ENCODE data around the gene OCIAD1. TPM values are rescaled to one million over a fixed set of nuclear protein-coding genes. Genes with fewer than 3 reads are reported as not detected.
"Not testable (repeated sequence)": the region's sequence is repeated elsewhere in the genome, so short reads cannot be mapped to it uniquely, and the experiment has no call there.

The OCIAD1 gene
- total RNA-seq, 3 donors from 2014 or later (not counting 1 experiment from before 2014, with no cell fraction given) = 91.4 to 117 (median 93.7) TPM

GRCh38 chr4:48796927-48797679, 33.8 kb upstream of the OCIAD1 start:
- whole genome bisulfite sequencing (ENCODE audit: insufficient coverage) = 75% methylated on average over 1 of the region's 1 CpG
- Histone ChIP-seq H3K9me3 (ENCODE audit: control insufficient read depth, insufficient read depth, low read length) (no peaks in the 10 kb centered on the region), H3K4me3 (ENCODE audit: low read length) (no peak overlapping the region), H3K27ac (ENCODE audit: low read length) (no peak overlapping the region), H3K36me3 (ENCODE audit: control insufficient read depth, insufficient read depth, low read length) (no peaks in the 10 kb centered on the region), H3K4me1 (ENCODE audit: control insufficient read depth, insufficient read depth, low read length) (no peaks in the 10 kb centered on the region), H3K27me3 (ENCODE audit: control insufficient read depth, insufficient read depth, low read length) (no peaks in the 10 kb centered on the region)
- DNase-seq (no peak), ATAC-seq (no peak)
- no peaks in the 10 kb centered on the region for H3K4me1 Mint-ChIP-seq
- intact Hi-C loops (cut with micrococcal nuclease) = no loop called here
- H3K9me3 Mint-ChIP-seq = no peaks in the 10 kb centered on the region
- TF ChIP-seq, protein P1, sequence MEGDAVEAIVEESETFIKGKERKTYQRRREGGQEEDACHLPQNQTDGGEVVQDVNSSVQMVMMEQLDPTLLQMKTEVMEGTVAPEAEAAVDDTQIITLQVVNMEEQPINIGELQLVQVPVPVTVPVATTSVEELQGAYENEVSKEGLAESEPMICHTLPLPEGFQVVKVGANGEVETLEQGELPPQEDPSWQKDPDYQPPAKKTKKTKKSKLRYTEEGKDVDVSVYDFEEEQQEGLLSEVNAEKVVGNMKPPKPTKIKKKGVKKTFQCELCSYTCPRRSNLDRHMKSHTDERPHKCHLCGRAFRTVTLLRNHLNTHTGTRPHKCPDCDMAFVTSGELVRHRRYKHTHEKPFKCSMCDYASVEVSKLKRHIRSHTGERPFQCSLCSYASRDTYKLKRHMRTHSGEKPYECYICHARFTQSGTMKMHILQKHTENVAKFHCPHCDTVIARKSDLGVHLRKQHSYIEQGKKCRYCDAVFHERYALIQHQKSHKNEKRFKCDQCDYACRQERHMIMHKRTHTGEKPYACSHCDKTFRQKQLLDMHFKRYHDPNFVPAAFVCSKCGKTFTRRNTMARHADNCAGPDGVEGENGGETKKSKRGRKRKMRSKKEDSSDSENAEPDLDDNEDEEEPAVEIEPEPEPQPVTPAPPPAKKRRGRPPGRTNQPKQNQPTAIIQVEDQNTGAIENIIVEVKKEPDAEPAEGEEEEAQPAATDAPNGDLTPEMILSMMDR (IDR thresholded peaks at IDR 0.05) = no peak
- no peak overlapping the region for H3K4me3 Mint-ChIP-seq
- H3K27me3 Mint-ChIP-seq (ENCODE audit: low read depth in 2 of 2) = peaks cover 0 to 3% of the 10 kb centered on the region in 2 donors
- H3K27ac Mint-ChIP-seq = no peak overlapping the region
- H3K36me3 Mint-ChIP-seq = no peaks in the 10 kb centered on the region

GRCh38 chr4:48798117-48798516, 32.8 kb upstream of the OCIAD1 start:
- Histone ChIP-seq H3K9me3 (ENCODE audit: control insufficient read depth, insufficient read depth, low read length) (no peaks in the 10 kb centered on the region), H3K27ac (ENCODE audit: low read length) (no peak overlapping the region), H3K36me3 (ENCODE audit: control insufficient read depth, insufficient read depth, low read length) (no peaks in the 10 kb centered on the region), H3K27me3 (ENCODE audit: control insufficient read depth, insufficient read depth, low read length) (no peaks in the 10 kb centered on the region), H3K4me3 (ENCODE audit: low read length) (no peak overlapping the region), H3K4me1 (ENCODE audit: control insufficient read depth, insufficient read depth, low read length) (no peaks in the 10 kb centered on the region)
- TF ChIP-seq, protein P1 (IDR thresholded peaks at IDR 0.05) = no peak
- Mint-ChIP-seq H3K36me3 (no peaks in the 10 kb centered on the region), H3K4me3 (no peak overlapping the region), H3K27ac (no peak overlapping the region), H3K27me3 (ENCODE audit: low read depth in 2 of 2) (peaks cover 0 to 3% of the 10 kb centered on the region in 2 donors), H3K4me1 (no peaks in the 10 kb centered on the region), H3K9me3 (no peaks in the 10 kb centered on the region)
- ATAC-seq = no peak
- intact Hi-C loops (cut with micrococcal nuclease) = no loop called here
- DNase-seq = no peak
- no CpG with 5 or more reads among the region's 2 CpGs for WGBS (ENCODE audit: insufficient coverage)

- H3K27me3 Mint-ChIP-seq (ENCODE audit: low read depth in 2 of 2) = peaks cover 0 to 3% of the 10 kb centered on the region in 2 donors
- H3K4me3 Mint-ChIP-seq = no peak overlapping the region
- no peaks in the 10 kb centered on the region for H3K4me1 Mint-ChIP-seq
- DNase-seq (no peak), ATAC-seq (no peak)
- H3K27ac ChIP-seq (ENCODE audit: low read length) = no peak overlapping the region
- H3K4me3 ChIP-seq (ENCODE audit: low read length) = no peak overlapping the region
- TF ChIP-seq, protein P1 (IDR thresholded peaks at IDR 0.05) = no peak
- intact Hi-C loops (cut with micrococcal nuclease) = no loop called here
- no peaks in the 10 kb centered on the region for H3K9me3 ChIP-seq (ENCODE audit: control insufficient read depth, insufficient read depth, low read length)
- WGBS (ENCODE audit: insufficient coverage) = 78% methylated on average over 2 of the region's 2 CpGs
- H3K9me3 Mint-ChIP-seq = no peaks in the 10 kb centered on the region
- H3K36me3 Mint-ChIP-seq = no peaks in the 10 kb centered on the region
- no peaks in the 10 kb centered on the region for H3K4me1 ChIP-seq (ENCODE audit: control insufficient read depth, insufficient read depth, low read length)
- H3K27me3 ChIP-seq (ENCODE audit: control insufficient read depth, insufficient read depth, low read length) = no peaks in the 10 kb centered on the region
- H3K27ac Mint-ChIP-seq = no peak overlapping the region
- no peaks in the 10 kb centered on the region for H3K36me3 ChIP-seq (ENCODE audit: control insufficient read depth, insufficient read depth, low read length)
These were observed 31.7 kb upstream of the OCIAD1 start for GRCh38 chr4:48799157-48799556.

GRCh38 chr4:48800155-48800554, 30.7 kb upstream of the OCIAD1 start:
- H3K4me3 ChIP-seq (ENCODE audit: low read length); intact Hi-C loops (cut with micrococcal nuclease); H3K4me1 ChIP-seq (ENCODE audit: control insufficient read depth, insufficient read depth, low read length); H3K4me3 Mint-ChIP-seq; H3K36me3 ChIP-seq (ENCODE audit: control insufficient read depth, insufficient read depth, low read length); H3K27me3 Mint-ChIP-seq (ENCODE audit: low read depth in 2 of 2); H3K4me1 Mint-ChIP-seq; H3K9me3 ChIP-seq (ENCODE audit: control insufficient read depth, insufficient read depth, low read length); H3K27ac Mint-ChIP-seq; H3K36me3 Mint-ChIP-seq; DNase-seq; ATAC-seq; H3K27me3 ChIP-seq (ENCODE audit: control insufficient read depth, insufficient read depth, low read length); H3K27ac ChIP-seq (ENCODE audit: low read length); H3K9me3 Mint-ChIP-seq: not testable (repeated sequence)
- 89% methylated on average over 1 of the region's 2 CpGs for WGBS (ENCODE audit: insufficient coverage)
